VCaP (cell line): ENCODE measurements around the gene ACSBG1.

ENCODE experiments used
- H3K27ac ChIP-seq: fragments of 450-650 bp; 2 replicates; pipeline ENCODE4 v1.5.1; 2017
- CTCF ChIP-seq: fragments of 450-650 bp; conservative IDR thresholded peaks from 2 replicates; pipeline ENCODE4 v1.5.1; 2017; ENCODE audit warnings: mild to moderate bottlenecking, moderate library complexity

The ACSBG1 gene

GRCh38 chr15:78210349-78210717 lies 24.0 kb downstream of the ACSBG1 start:
- H3K27ac ChIP-seq = peak overlapping the region; percentile 100

GRCh38 chr15:78209646-78210348 lies 24.6 kb downstream of the ACSBG1 start:
- H3K27ac ChIP-seq = peak overlapping the region; percentile 100
- TF ChIP-seq CTCF = no peak

More at GRCh38 chr15:78210349-78210717, 24.0 kb downstream of the ACSBG1 start:
- TF ChIP-seq CTCF = no peak

GRCh38 chr15:78208887-78209645 lies 25.3 kb downstream of the ACSBG1 start:
- H3K27ac ChIP-seq = peak overlapping the region; percentile 100
- no peak for TF ChIP-seq CTCF

GRCh38 chr15:78208341-78208844 lies 26.0 kb downstream of the ACSBG1 start:
- no peak for TF ChIP-seq CTCF
- H3K27ac ChIP-seq = peak overlapping the region; percentile 100

- peak overlapping the region; percentile 100 for H3K27ac ChIP-seq
- TF ChIP-seq CTCF = no peak
These were observed 26.6 kb downstream of the ACSBG1 start for GRCh38 chr15:78207641-78208340.

GRCh38 chr15:78207110-78207458 lies 27.3 kb downstream of the ACSBG1 start:
- peak overlapping the region; percentile 100 for H3K27ac ChIP-seq

More at GRCh38 chr15:78207110-78207458, 27.3 kb downstream of the ACSBG1 start:
- TF ChIP-seq CTCF = no peak
